ENCODE measurements around the gene TENT4B. TPM values are rescaled to one million over a fixed set of nuclear protein-coding genes. Genes with fewer than 3 reads are reported as not detected.

The TENT4B gene
- total RNA-seq, 2 experiments from 2014 or later: 5.8 to 8.8 TPM

DNA sequence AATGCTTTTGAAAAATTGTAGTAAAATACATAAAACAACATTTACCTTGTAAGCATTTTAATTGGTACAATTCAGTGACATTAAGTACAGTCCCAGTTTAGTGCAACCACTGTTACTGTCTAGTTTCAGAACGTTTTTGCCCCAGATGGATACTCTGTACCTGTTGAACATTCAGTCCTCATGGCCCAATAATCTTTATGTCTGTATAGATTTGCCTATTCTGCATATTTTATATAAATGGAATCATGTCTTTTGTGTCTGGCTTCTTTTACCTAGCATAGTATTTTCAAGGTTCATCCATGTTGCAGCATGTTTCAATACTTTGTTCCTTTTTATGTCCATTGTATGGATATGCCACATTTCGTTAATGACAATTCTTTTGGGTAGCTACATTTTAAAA is 37.2 kb downstream of the TENT4B start:
- H3K79me2 ChIP-seq (ENCODE audit: insufficient read depth, low read depth, low read length): peaks cover 3% of the 10 kb centered on the region; the same call in 1 of the 2 replicates
- no peak for DNase-seq (ENCODE audit: low spot score)
- H3K4me1 ChIP-seq (ENCODE audit: insufficient read depth, low read length, poor library complexity, severe bottlenecking): peaks cover 16% of the 10 kb centered on the region
- POLR2A ChIA-PET: interaction anchor here (1.0 to 1.2 kb wide), 2 partner anchors 15 to 84 kb away, joined by 4 to 7 read pairs; no protein-coding TSS in a partner anchor
- intact Hi-C loops (cut with micrococcal nuclease; ENCODE audit: unreplicated experiment): no loop called here
- no TSS peak for BruUV-seq (replicated peaks)
- H3K4me2 ChIP-seq (ENCODE audit: low read length): no peak overlapping the region
- no peaks in the 10 kb centered on the region for H3K36me3 ChIP-seq (ENCODE audit: insufficient read depth, low read length)
- TF ChIP-seq, protein P1, sequence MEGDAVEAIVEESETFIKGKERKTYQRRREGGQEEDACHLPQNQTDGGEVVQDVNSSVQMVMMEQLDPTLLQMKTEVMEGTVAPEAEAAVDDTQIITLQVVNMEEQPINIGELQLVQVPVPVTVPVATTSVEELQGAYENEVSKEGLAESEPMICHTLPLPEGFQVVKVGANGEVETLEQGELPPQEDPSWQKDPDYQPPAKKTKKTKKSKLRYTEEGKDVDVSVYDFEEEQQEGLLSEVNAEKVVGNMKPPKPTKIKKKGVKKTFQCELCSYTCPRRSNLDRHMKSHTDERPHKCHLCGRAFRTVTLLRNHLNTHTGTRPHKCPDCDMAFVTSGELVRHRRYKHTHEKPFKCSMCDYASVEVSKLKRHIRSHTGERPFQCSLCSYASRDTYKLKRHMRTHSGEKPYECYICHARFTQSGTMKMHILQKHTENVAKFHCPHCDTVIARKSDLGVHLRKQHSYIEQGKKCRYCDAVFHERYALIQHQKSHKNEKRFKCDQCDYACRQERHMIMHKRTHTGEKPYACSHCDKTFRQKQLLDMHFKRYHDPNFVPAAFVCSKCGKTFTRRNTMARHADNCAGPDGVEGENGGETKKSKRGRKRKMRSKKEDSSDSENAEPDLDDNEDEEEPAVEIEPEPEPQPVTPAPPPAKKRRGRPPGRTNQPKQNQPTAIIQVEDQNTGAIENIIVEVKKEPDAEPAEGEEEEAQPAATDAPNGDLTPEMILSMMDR (conservative IDR thresholded peaks at IDR 0.05; ENCODE audit: low read length): no peak
- TF ChIP-seq EZH2phosphoT487 (IDR thresholded peaks at IDR 0.05; ENCODE audit: borderline replicate concordance, low read depth, low read length): no peak
- CTCF ChIA-PET (ENCODE audit: unreplicated experiment): interaction anchor here (1.1 kb wide), 1 partner anchor 122 kb away, joined by 3 read pairs; no protein-coding TSS in a partner anchor
- no peak overlapping the region for H3K27ac ChIP-seq (ENCODE audit: low read depth, low read length, poor library complexity, severe bottlenecking)
- H3K4me3 ChIP-seq (ENCODE audit: low read depth, low read length, poor library complexity, severe bottlenecking): no peak overlapping the region
- peaks cover 10% of the 10 kb centered on the region for H4K20me1 ChIP-seq (ENCODE audit: insufficient read depth, low read length)
- H3K9me2 ChIP-seq (ENCODE audit: insufficient read depth, low read length): no peaks in the 10 kb centered on the region
- no peaks in the 10 kb centered on the region for H3K9me3 ChIP-seq (ENCODE audit: low read length)
- H2AFZ ChIP-seq (ENCODE audit: low read length): no peak overlapping the region

DNA sequence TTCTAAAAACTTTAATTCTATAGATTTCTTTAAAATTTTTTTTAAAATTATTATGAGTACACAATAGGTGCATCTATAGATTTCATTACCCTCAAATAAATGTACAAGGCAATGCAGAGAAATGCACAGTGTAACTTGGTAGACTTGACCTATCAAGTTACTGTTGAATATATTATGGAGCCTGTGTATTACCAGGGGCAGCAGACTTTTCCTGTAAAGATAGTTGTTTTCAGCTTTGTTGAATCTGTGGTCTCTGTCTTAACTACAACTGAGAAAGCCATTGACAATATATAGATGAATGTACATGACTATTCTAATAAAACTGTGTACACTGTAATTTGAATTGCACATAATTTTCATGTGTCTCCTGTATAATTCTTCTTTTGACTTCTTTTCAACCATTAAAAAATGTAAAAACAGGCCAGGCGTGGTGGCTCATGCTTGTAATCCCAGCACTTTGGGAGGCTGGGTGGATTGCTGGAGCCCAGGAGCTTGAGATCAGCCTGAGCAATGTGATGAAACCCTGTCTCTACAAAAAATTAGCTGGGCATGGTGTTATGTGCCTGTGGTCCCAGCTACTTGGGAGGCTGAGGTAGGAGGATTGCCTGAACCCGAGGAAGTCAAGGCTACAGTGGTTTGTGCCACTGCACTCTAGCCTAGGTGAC is 39.4 kb downstream of the TENT4B start:
- TF ChIP-seq, protein P1 (conservative IDR thresholded peaks at IDR 0.05; ENCODE audit: low read length): no peak
- no peak for TF ChIP-seq EZH2phosphoT487 (IDR thresholded peaks at IDR 0.05; ENCODE audit: borderline replicate concordance, low read depth, low read length)
- Histone ChIP-seq H3K79me2 (ENCODE audit: insufficient read depth, low read depth, low read length) (peaks cover 15% of the 10 kb centered on the region; the same call in 1 of the 2 replicates), H3K9me2 (ENCODE audit: insufficient read depth, low read length) (no peaks in the 10 kb centered on the region), H3K4me2 (ENCODE audit: low read length) (no peak overlapping the region), H4K20me1 (ENCODE audit: insufficient read depth, low read length) (peaks cover 10% of the 10 kb centered on the region), H3K27ac (ENCODE audit: low read depth, low read length, poor library complexity, severe bottlenecking) (no peak overlapping the region), H3K9me3 (ENCODE audit: low read length) (no peaks in the 10 kb centered on the region; the same call in 1 of the 2 replicates), H3K4me3 (ENCODE audit: low read depth, low read length, poor library complexity, severe bottlenecking) (no peak overlapping the region), H3K4me1 (ENCODE audit: insufficient read depth, low read length, poor library complexity, severe bottlenecking) (peaks cover 39% of the 10 kb centered on the region), H2AFZ (ENCODE audit: low read length) (no peak overlapping the region), H3K36me3 (ENCODE audit: insufficient read depth, low read length) (no peaks in the 10 kb centered on the region)
- intact Hi-C loops (cut with micrococcal nuclease; ENCODE audit: unreplicated experiment): no loop called here
- BruUV-seq (replicated peaks): no TSS peak
- ChIA-PET CTCF (ENCODE audit: unreplicated experiment) (no interaction called here), POLR2A (interaction anchor here (0.5 to 1.0 kb wide), 5 partner anchors 19 to 62 kb away, joined by 3 to 6 read pairs (median 3); no protein-coding TSS in a partner anchor)
- DNase-seq (ENCODE audit: low spot score): no peak

DNA sequence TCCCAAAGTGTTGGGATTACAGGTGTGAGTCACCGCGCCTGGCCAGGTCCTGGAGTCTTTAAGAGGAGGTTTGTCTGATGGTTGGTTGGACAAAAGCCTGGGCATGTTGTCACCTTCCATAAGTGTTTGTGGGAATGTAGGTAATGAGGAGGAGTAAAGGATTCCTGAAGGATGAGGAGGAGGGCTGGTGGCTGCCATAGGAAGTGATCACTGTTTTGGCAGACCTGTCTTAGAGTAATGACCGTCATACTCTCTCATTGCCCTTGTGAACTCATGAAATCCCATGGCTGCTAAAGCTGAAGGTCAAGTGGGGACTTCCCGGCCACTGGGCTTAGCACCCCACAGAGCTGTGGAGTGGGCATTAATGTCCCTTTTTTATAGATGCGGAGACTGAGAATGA is 40.5 kb downstream of the TENT4B start:
- Histone ChIP-seq H4K20me1 (ENCODE audit: insufficient read depth, low read length) (peaks cover 10% of the 10 kb centered on the region), H3K4me2 (ENCODE audit: low read length) (no peak overlapping the region), H3K9me3 (ENCODE audit: low read length) (no peaks in the 10 kb centered on the region; the same call in 1 of the 2 replicates), H3K9me2 (ENCODE audit: insufficient read depth, low read length) (no peaks in the 10 kb centered on the region), H2AFZ (ENCODE audit: low read length) (no peak overlapping the region), H3K36me3 (ENCODE audit: insufficient read depth, low read length) (no peaks in the 10 kb centered on the region), H3K79me2 (ENCODE audit: insufficient read depth, low read depth, low read length) (peaks cover 17% of the 10 kb centered on the region; the same call in 1 of the 2 replicates), H3K4me3 (ENCODE audit: low read depth, low read length, poor library complexity, severe bottlenecking) (no peak overlapping the region), H3K27ac (ENCODE audit: low read depth, low read length, poor library complexity, severe bottlenecking) (no peak overlapping the region), H3K4me1 (ENCODE audit: insufficient read depth, low read length, poor library complexity, severe bottlenecking) (peaks cover 44% of the 10 kb centered on the region)
- no TSS peak for BruUV-seq (replicated peaks)
- no peak for DNase-seq (ENCODE audit: low spot score)
- intact Hi-C loops (cut with micrococcal nuclease; ENCODE audit: unreplicated experiment): no loop called here
- ChIA-PET CTCF (ENCODE audit: unreplicated experiment) (no interaction called here), POLR2A (interaction anchor here (1.0 kb wide), 1 partner anchor 18 kb away, joined by 3 read pairs; no protein-coding TSS in a partner anchor)
- TF ChIP-seq EZH2phosphoT487 (IDR thresholded peaks at IDR 0.05; ENCODE audit: borderline replicate concordance, low read depth, low read length): no peak
- TF ChIP-seq, protein P1 (conservative IDR thresholded peaks at IDR 0.05; ENCODE audit: low read length): no peak
